H1 (cell line): Measurements from ENCODE around the gene RHEB.
A peak's percentile ranks its signal among the peaks of the same experiment; 100 is the strongest.

Experiments used
- ATF2 ChIP-seq: IDR thresholded peaks from 2 replicates; pipeline ENCODE4 v1.6.1; 2012; ENCODE audit warnings: low read length, inconsistent platforms
- CEBPB ChIP-seq: IDR thresholded peaks from 2 replicates; pipeline ENCODE4 v1.6.1; 2012; ENCODE audit warnings: low read depth, low read length
- CTCF ChIP-seq, 3 experiments: IDR thresholded peaks; 1 replicate in 2 of 3; 2 replicates in 1 of 3; pipeline versions ENCODE4 v1.5.1 to v1.6.1; 2011; ENCODE audit warnings: low read length in 3 of 3, mild to moderate bottlenecking in 3 of 3, inconsistent platforms in 2 of 3, low read depth in 1 of 3, moderate library complexity in 1 of 3; ENCODE audit not compliant: insufficient read depth in 1 of 3; ENCODE audit errors: control extremely low read depth in 1 of 3
- EP300 ChIP-seq, 2 experiments: IDR thresholded peaks; 1 replicate in 1 of 2; 2 replicates in 1 of 2; pipeline ENCODE4 v1.6.1; 2011 to 2012; ENCODE audit warnings: low read depth in 2 of 2, low read length in 2 of 2, mild to moderate bottlenecking in 2 of 2, borderline replicate concordance in 1 of 2, inconsistent platforms in 1 of 2, moderate library complexity in 1 of 2
- EZH2 ChIP-seq: fragments of 200-600 bp; sonication (generic); IDR thresholded peaks from 2 replicates; pipeline ENCODE4 v1.7.1; 2012; ENCODE audit warnings: low read depth, mild to moderate bottlenecking, moderate library complexity, low read length, inconsistent platforms; ENCODE audit not compliant: severe bottlenecking
- KDM1A ChIP-seq: fragments of 200-600, 300-600 bp; sonication (generic); IDR thresholded peaks from 2 replicates; pipeline ENCODE4 v1.7.1; 2016; ENCODE audit warnings: mild to moderate bottlenecking, low read length, borderline replicate concordance
- SIN3A ChIP-seq, 2 experiments: IDR thresholded peaks in 1 of 2; conservative IDR thresholded peaks in 1 of 2; 2 replicates each; pipeline ENCODE4 v1.6.1; 2011 to 2012; ENCODE audit warnings: low read length in 2 of 2, improper control_type of control experiment in 1 of 2, low read depth in 1 of 2, mild to moderate bottlenecking in 1 of 2
- SP1 ChIP-seq: IDR thresholded peaks from 2 replicates; pipeline ENCODE4 v1.6.1; 2011; ENCODE audit warnings: low read depth, low read length
- TAF1 ChIP-seq: IDR thresholded peaks from 2 replicates; pipeline ENCODE4 v1.6.1; 2011; ENCODE audit warnings: mild to moderate bottlenecking, low read depth, low read length
- USF2 ChIP-seq: IDR thresholded peaks from 2 replicates; pipeline ENCODE4 v1.6.1; 2011; ENCODE audit warnings: low read length, improper control_type of control experiment

- no peak for TF ChIP-seq CTCF (IDR thresholded peaks at IDR 0.05; ENCODE audit: control extremely low read depth in 1 of 3, insufficient read depth in 1 of 3, low read depth in 1 of 3, low read length in 3 of 3)
- no peak for TF ChIP-seq SIN3A (conservative IDR thresholded peaks at IDR 0.05 in 1 of 2, IDR thresholded peaks at IDR 0.05 in 1 of 2; ENCODE audit: low read depth in 1 of 2, low read length in 2 of 2)
- TF ChIP-seq USF2 = no peak
- no peak for TF ChIP-seq ATF2
- TF ChIP-seq TAF1 = no peak
- peak in 1 of 2 experiments; percentile 49; a peak in 1 of 3 replicates for TF ChIP-seq EP300 (IDR thresholded peaks at IDR 0.05; ENCODE audit: borderline replicate concordance in 1 of 2, low read depth in 2 of 2, low read length in 2 of 2)
- no peak for TF ChIP-seq KDM1A
- TF ChIP-seq CEBPB = no peak
- TF ChIP-seq SP1 = no peak
- TF ChIP-seq EZH2 = no peak
Measured at GRCh38 chr7:151416112-151416940, 103.4 kb downstream of the RHEB start.
